Effector memory CD8-positive, alpha-beta T cell (primary cell): ENCODE measurements around the gene KCNAB2.
A peak's percentile ranks its signal among the peaks of the same experiment; 100 is the strongest.

Experiments
- ATAC-seq: fragments of 150-1000 bp; cut with Tn5 transposase; replicated peaks from 2 replicates; pipeline ENCODE4 v1.10.0; 2021; ENCODE audit warnings: mild to moderate bottlenecking, moderate library complexity
- DNase-seq, 3 experiments: peaks; one replicate each; pipeline ENCODE4 v3.0.0; 2021
- H3K27ac Mint-ChIP-seq, 2 donors: one replicate each; pipeline ENCODE4 v1.8.0; 2022; ENCODE audit warnings: mild to moderate bottlenecking in 2 of 2, mixed read lengths in 2 of 2, moderate library complexity in 2 of 2
- H3K27me3 Mint-ChIP-seq, 2 donors: one replicate each; pipeline ENCODE4 v1.8.0; 2022; ENCODE audit warnings: mixed read lengths in 2 of 2
- H3K36me3 Mint-ChIP-seq: one replicate; pipeline ENCODE4 v1.8.0; 2022; ENCODE audit warnings: mild to moderate bottlenecking, moderate library complexity, mixed read lengths; ENCODE audit not compliant: insufficient read depth
- H3K4me1 Mint-ChIP-seq, 2 donors: one replicate each; pipeline ENCODE4 v1.8.0; 2022; ENCODE audit warnings: low read depth in 2 of 2, mixed read lengths in 2 of 2
- H3K4me3 Mint-ChIP-seq, 2 donors: one replicate each; pipeline ENCODE4 v1.8.0; 2022; ENCODE audit warnings: mild to moderate bottlenecking in 2 of 2, mixed read lengths in 2 of 2, moderate library complexity in 2 of 2
- H3K9me3 Mint-ChIP-seq, 2 donors: one replicate each; pipeline ENCODE4 v1.8.0; 2022; ENCODE audit warnings: mixed read lengths in 2 of 2

The KCNAB2 gene

DNA sequence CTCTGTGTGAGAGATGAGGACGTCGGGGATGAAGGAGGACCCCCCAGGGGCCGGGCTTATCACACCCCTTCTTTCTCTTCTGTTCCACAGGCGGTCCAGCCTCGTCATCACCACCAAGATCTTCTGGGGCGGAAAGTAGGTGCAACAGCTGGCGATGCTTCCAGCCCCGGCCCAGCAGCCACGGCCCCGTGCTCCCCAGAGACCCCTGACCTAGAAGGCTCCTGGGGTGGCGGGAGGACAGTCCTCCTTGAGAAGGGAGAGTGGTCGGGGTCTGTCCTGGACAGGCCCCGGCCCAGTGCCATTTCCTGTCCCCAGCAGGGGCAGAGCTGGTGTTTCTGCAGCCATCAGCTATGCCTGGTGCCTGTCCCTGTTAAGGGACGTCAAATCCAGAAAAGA, 41.7 kb downstream of the KCNAB2 start:
- H3K36me3 Mint-ChIP-seq: peaks cover 54% of the 10 kb centered on the region
- H3K27me3 Mint-ChIP-seq: no peaks in the 10 kb centered on the region
- no peak for DNase-seq
- peak overlapping the region; percentile 19 to 41 for H3K27ac Mint-ChIP-seq
- H3K4me1 Mint-ChIP-seq: no peaks in the 10 kb centered on the region
- ATAC-seq: no peak
- no peak overlapping the region for H3K4me3 Mint-ChIP-seq
- no peaks in the 10 kb centered on the region for H3K9me3 Mint-ChIP-seq

DNA sequence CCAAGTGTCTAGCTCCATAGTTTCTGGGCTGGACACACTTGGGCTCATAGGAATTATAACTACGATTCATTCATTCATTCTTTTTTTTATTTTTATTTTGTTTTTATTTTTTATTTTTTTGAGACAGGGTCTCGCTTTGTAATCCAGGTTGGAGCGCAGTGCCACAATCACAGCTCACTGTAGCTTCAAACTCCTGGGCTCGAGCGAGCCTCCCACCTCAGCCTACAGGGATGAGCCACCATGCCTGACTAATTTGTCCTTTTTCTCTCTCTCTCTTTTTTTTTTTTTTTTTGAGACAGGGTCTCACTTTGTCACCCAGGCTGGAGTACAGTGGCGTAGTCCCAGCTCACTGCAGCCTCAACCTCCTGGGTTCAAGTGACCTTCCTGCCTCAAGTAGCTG, 42.3 kb downstream of the KCNAB2 start:
- ATAC-seq: no peak
- Mint-ChIP-seq H3K4me1 (no peaks in the 10 kb centered on the region), H3K36me3 (peaks cover 52% of the 10 kb centered on the region), H3K9me3 (no peaks in the 10 kb centered on the region), H3K27me3 (no peaks in the 10 kb centered on the region), H3K4me3 (no peak overlapping the region), H3K27ac (peak overlapping the region in 1 of 2 donors; percentile 19)
- no peak for DNase-seq

DNA sequence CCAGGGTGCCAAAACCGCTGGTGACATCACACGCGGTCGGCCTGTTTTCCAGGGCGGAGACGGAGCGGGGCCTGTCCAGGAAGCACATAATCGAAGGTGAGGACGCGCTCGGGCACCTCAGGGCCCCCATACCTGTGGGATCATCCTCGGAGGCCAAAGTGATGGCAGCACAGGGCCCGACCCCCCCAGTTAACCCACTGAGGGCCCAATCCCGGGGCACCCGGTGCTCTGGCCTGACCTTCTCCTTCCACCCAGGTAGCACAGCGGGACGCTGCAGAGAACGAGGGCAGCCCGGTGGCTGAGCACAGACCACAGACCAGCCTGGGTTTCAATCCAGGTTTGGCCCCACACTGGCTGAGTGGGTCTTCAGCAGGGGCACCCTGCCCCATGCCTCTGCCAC, 43.3 kb downstream of the KCNAB2 start:
- DNase-seq (no peak), ATAC-seq (no peak)
- no peaks in the 10 kb centered on the region for H3K9me3 Mint-ChIP-seq
- H3K4me1 Mint-ChIP-seq: peaks cover 0 to 2% of the 10 kb centered on the region in 2 donors
- no peak overlapping the region for H3K27ac Mint-ChIP-seq
- H3K36me3 Mint-ChIP-seq: peaks cover 52% of the 10 kb centered on the region
- H3K27me3 Mint-ChIP-seq: no peaks in the 10 kb centered on the region
- H3K4me3 Mint-ChIP-seq: no peak overlapping the region

DNA sequence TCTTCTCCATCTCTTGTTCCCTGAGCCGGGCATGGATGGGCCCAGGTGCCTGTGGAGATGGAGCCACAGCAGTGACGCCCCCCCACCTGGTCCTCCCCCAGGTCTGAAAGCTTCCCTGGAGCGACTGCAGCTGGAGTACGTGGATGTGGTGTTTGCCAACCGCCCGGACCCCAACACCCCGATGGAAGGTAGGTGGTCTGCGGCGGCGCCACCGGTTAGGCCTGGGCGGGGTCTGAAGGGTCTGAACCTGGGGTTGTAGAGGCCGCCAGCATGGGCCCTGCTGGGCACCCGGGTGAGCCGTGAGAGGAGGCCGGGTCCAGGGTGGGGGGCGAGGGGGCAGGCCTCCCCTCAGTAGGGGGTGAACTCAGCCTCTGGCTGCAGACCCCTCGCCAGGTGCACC, 44.6 kb downstream of the KCNAB2 start:
- peaks cover 0 to 4% of the 10 kb centered on the region in 2 donors for H3K4me1 Mint-ChIP-seq
- no peaks in the 10 kb centered on the region for H3K9me3 Mint-ChIP-seq
- no peak for DNase-seq
- no peak overlapping the region for H3K4me3 Mint-ChIP-seq
- H3K36me3 Mint-ChIP-seq: peaks cover 56% of the 10 kb centered on the region
- ATAC-seq: no peak
- H3K27ac Mint-ChIP-seq: no peak overlapping the region
- no peaks in the 10 kb centered on the region for H3K27me3 Mint-ChIP-seq

DNA sequence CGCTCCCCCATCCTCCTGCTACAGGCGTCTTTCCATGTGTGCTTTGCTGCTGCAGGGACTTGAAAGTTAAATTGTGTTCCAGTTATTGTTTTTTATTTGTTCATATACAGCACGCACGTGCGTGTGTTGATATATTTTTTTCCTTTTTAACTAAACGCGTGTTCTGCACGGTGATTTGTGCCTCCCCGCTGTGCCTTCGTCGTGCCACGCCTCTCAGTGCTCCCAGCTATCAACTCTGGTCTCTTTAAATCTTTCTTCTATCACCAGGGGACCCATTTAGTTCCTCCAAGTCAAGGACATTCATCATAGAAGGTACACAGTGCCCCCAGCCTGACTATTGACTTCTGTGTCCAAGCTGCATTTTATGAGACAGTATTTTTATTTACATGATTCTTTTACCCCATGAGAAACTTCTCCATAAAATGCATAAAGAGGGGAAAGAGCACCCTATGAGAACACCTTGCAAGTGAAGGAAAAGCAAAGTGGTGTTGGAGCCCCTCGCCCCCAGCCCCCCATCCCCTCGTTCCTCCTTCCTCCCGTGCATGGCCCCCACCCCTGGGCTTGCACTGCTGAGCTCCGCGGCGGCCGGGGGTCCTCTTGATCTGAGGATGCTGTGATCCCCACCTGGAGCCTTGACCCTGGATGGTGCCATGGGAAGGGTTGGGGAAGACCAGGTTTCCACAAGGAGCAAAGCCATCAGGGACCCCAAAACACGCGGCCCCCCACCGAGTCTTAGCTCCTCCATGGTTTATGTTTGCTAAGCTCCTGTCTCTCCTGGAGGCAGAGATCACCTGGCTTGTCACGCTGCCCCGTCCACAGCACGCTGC, 45.5 kb downstream of the KCNAB2 start:
- H3K27me3 Mint-ChIP-seq: no peaks in the 10 kb centered on the region
- H3K4me3 Mint-ChIP-seq: no peak overlapping the region
- H3K4me1 Mint-ChIP-seq: peaks cover 0 to 4% of the 10 kb centered on the region in 2 donors
- peak overlapping the region in 1 of 2 donors; percentile 32 for H3K27ac Mint-ChIP-seq
- no peak for ATAC-seq
- H3K9me3 Mint-ChIP-seq: no peaks in the 10 kb centered on the region
- H3K36me3 Mint-ChIP-seq: peaks cover 54% of the 10 kb centered on the region
- no peak for DNase-seq

DNA sequence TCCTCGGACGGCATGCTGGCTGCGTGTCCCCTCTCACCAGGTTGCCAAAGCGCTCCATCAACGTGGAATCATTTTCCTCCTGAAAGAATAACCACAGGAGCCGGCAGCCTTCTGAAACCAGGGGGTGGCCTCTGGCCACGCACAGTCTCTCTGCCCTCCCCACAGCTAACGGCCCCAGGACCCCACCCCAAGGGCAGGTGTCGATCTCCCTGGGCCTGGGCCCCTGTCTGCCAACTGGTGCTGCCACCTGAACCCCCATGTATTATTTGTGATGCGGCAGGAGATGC, 46.1 kb downstream of the KCNAB2 start:
- H3K27me3 Mint-ChIP-seq: no peaks in the 10 kb centered on the region
- H3K27ac Mint-ChIP-seq: peak overlapping the region in 1 of 2 donors; percentile 32

DNA sequence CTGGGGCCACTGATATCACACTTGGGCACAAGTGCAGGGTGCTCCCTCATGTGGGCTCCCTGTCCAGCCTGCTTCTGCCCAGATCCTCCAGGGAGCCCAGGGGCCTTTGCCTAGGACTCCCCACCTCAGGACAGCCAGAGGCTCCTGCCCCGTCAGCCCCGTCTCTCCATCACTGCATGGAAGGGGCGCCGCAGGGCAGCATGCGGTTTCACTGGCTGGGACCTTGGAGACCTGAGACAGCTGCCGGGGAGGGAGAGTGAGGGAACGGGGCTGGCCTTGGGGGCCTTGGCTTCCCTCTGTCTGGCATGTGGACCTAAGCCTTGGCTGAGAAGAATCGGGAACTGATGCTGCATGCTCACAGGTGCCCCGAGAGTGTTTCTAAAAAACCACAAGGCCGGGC, 46.5 kb downstream of the KCNAB2 start:
- Mint-ChIP-seq H3K9me3 (no peaks in the 10 kb centered on the region), H3K27me3 (no peaks in the 10 kb centered on the region), H3K4me1 (peaks cover 0 to 4% of the 10 kb centered on the region in 2 donors), H3K27ac (peak overlapping the region in 1 of 2 donors; percentile 32), H3K36me3 (peaks cover 49% of the 10 kb centered on the region), H3K4me3 (no peak overlapping the region)
- DNase-seq (no peak), ATAC-seq (no peak)

More for the DNA sequence above, 46.1 kb downstream of the KCNAB2 start:
- DNase-seq (no peak), ATAC-seq (no peak)
- peaks cover 0 to 4% of the 10 kb centered on the region in 2 donors for H3K4me1 Mint-ChIP-seq
- no peaks in the 10 kb centered on the region for H3K9me3 Mint-ChIP-seq
- no peak overlapping the region for H3K4me3 Mint-ChIP-seq
- H3K36me3 Mint-ChIP-seq: peaks cover 53% of the 10 kb centered on the region

DNA sequence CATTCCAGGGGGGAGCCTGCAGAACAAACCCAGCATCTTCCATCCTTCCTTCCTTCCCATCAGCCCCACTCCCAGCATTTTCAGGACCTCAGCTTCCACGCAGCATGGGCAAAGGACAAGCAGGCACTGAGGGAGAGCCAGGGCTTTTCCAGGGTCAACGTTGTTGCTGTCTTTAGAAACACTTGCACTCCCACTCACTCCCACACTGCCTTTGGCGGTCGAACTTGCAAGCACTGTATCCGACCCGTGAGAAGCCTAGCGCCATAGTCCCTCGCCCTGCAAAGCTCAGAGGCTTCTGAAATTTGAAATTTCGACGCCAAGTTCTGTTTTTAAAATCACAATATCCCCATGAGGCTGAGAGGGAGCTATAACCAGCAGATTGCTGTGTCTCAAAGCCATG, 47.4 kb downstream of the KCNAB2 start:
- Mint-ChIP-seq H3K36me3 (peaks cover 47% of the 10 kb centered on the region), H3K27ac (no peak overlapping the region)

DNA sequence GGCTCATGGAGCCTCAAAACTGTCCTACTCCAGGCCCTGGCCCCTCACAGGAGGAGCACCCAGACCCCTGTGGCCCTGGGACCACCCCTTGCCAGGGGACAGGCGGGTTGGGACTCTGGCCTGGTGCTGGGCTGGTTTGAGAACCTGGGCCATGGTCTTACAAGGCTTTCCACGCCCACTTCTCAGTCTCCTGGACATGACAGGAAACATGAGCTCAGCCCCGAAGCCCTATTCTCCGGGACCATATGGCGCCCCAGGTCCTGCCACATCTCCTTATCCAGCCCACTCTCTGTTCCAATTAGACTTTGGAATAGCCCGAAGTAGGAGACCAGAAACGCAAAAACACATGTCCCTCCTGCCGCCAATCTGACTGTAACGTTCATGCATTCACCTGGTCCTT, 47.9 kb downstream of the KCNAB2 start:
- Mint-ChIP-seq H3K4me3 (no peak overlapping the region), H3K27ac (peak overlapping the region in 1 of 2 donors; percentile 69), H3K36me3 (peaks cover 48% of the 10 kb centered on the region), H3K4me1 (peaks cover 0 to 8% of the 10 kb centered on the region in 2 donors), H3K9me3 (no peaks in the 10 kb centered on the region), H3K27me3 (no peaks in the 10 kb centered on the region)
- DNase-seq: no peak
- ATAC-seq: no peak

More for the DNA sequence above, 47.4 kb downstream of the KCNAB2 start:
- H3K4me3 Mint-ChIP-seq: no peak overlapping the region
- H3K27me3 Mint-ChIP-seq: no peaks in the 10 kb centered on the region
- DNase-seq: no peak
- H3K9me3 Mint-ChIP-seq: no peaks in the 10 kb centered on the region
- ATAC-seq: no peak
- peaks cover 0 to 8% of the 10 kb centered on the region in 2 donors for H3K4me1 Mint-ChIP-seq

DNA sequence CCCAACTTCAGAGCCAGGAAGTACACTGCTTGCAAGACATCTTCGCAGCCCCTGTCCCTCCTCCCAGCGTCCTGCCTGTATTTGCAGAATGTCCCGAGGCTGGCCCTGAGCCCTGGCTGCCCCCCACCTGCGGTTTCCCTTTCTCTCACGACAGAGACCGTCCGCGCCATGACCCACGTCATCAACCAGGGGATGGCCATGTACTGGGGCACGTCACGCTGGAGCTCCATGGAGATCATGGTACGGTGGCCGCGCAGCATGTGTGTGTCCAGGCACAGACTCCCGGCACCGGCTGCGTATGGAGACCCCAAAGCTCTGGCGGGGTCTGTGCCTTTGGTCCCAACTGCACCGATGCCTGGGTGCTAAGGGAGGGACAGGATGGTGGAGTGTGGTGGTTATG, 48.6 kb downstream of the KCNAB2 start:
- H3K4me1 Mint-ChIP-seq: peaks cover 0 to 8% of the 10 kb centered on the region in 2 donors
- peak overlapping the region in 1 of 2 donors; percentile 69 for H3K27ac Mint-ChIP-seq

DNA sequence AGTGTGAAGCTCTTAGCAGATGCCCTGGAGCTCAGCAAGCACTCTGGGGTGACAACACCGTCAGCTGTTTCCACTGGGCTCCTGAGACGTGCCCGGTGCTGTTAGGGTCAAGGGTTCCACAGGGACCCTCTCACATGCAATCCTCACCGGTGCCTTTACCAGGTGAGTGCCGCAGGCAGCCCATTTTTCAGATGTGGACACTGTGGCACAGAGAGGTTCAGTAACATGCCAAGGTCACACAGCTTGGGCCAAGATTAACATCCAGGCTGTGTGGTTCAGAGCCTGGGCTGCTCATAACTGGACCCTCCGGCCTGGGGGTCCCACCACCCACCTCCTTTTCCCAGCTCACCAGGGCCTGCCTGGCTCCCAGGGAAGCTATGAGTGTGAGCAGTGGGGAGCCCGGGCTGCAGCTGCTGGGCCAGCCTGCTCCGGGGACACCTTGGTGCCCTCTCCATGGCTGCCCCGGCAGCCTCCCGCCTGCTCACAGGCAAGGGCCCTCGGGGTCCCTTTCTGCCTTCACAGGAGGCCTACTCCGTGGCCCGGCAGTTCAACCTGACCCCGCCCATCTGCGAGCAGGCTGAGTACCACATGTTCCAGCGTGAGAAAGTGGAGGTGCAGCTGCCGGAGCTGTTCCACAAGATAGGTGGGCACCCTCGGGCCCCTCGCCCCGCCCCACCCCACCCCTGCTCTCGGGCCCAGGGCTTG, 49.3 kb downstream of the KCNAB2 start:
- H3K36me3 Mint-ChIP-seq: peaks cover 40% of the 10 kb centered on the region
- ATAC-seq: no peak
- H3K4me3 Mint-ChIP-seq: no peak overlapping the region
- H3K27me3 Mint-ChIP-seq: no peaks in the 10 kb centered on the region
- H3K27ac Mint-ChIP-seq: no peak overlapping the region
- H3K9me3 Mint-ChIP-seq: no peaks in the 10 kb centered on the region
- H3K4me1 Mint-ChIP-seq: peaks cover 0 to 8% of the 10 kb centered on the region in 2 donors
- no peak for DNase-seq

More for the DNA sequence above, 48.6 kb downstream of the KCNAB2 start:
- ATAC-seq (no peak), DNase-seq (no peak)
- Mint-ChIP-seq H3K27me3 (no peaks in the 10 kb centered on the region), H3K36me3 (peaks cover 43% of the 10 kb centered on the region), H3K4me3 (no peak overlapping the region), H3K9me3 (no peaks in the 10 kb centered on the region)

DNA sequence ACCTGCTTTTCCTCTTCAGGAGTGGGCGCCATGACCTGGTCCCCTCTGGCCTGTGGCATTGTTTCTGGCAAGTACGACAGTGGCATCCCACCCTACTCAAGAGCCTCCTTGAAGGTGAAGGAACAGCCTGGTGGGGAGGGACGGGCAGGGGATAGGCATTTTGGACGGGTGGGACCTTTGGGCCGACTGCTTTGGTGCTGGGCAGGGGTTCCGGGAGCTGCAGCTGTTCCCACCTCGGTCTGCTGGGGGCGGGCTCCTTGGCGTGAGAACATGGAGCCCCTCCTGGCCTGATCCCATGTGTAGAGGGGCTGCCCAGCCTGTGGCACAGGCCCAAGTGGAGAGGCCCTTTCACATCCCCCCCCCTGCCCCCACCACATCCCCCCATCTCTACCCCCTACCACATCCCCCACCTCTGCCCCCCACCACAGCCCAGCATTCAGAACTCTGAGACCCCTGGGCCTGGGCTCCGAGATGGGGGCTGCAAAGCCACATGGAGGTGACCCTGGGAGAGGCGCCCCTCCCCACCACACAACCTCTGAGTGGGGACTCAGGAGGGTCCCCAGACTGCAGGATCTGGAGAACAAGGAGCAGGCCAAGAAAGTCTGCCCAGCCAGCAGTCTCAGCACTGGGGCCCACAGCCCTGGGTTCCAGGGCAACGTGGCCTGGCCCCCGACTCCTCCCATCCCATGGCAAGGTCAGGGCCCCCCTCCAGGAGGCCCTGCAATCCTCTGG, 50.0 kb downstream of the KCNAB2 start:
- ATAC-seq (no peak), DNase-seq (no peak)
- Mint-ChIP-seq H3K9me3 (no peaks in the 10 kb centered on the region), H3K36me3 (peaks cover 34% of the 10 kb centered on the region), H3K4me1 (peaks cover 0 to 8% of the 10 kb centered on the region in 2 donors), H3K4me3 (no peak overlapping the region), H3K27me3 (no peaks in the 10 kb centered on the region), H3K27ac (no peak overlapping the region)

DNA sequence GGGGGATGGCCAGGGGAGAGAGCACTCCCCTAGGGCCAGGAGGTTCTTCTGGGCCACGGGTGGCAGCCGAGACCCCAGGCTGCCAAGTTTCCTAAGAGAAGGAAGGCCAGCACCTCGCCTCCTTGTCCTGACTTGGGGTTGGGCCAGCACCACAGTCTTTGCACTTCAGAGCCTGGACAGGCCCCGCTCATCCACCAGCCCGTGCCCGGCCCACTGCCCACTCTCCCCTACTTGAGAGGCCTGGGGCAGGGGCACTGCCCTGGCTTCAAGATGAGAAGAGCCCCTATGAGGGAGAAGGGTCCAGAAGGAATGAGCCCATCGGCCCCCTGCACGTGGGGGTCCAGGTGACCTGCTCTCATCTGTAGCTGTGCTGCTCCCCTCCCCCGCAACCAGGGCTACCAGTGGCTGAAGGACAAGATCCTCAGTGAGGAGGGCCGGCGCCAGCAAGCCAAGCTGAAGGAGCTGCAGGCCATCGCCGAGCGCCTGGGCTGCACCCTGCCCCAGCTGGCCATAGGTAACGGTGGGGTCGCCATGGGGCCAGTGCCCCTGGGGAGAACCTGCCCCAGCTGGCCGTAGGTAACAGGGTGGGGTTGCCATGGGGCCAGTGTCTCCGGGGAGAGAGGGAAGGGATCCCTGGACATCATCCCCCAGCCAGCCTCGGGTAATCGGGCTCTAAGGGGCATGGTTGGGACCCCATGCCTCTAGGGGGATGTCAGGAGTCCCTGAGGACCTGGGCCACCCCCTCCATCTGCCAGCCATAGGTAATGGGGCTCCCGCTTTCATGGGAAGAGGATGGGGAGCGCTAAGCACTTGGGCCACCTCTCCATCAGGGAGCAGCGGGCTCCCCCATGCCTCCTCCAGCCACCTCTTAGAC, 50.8 kb downstream of the KCNAB2 start:
- H3K36me3 Mint-ChIP-seq: peaks cover 33% of the 10 kb centered on the region

More for the DNA sequence above, 50.8 kb downstream of the KCNAB2 start:
- H3K27me3 Mint-ChIP-seq: no peaks in the 10 kb centered on the region
- ATAC-seq (no peak), DNase-seq (no peak)
- H3K4me1 Mint-ChIP-seq: peaks cover 8 to 15% of the 10 kb centered on the region in 2 donors
- H3K4me3 Mint-ChIP-seq: no peak overlapping the region
- no peaks in the 10 kb centered on the region for H3K9me3 Mint-ChIP-seq
- H3K27ac Mint-ChIP-seq: no peak overlapping the region
